GM21528 (cell line): Measurements from ENCODE around the gene SMIM13.

Experiments
- ATAC-seq: cut with Tn5 transposase; IDR thresholded peaks from one replicate; pipeline ENCODE4 v1.9.1; 2021; ENCODE audit warnings: mild to moderate bottlenecking, moderate library complexity; ENCODE audit not compliant: unreplicated experiment, low FRiP score

SMIM13 gene

DNA sequence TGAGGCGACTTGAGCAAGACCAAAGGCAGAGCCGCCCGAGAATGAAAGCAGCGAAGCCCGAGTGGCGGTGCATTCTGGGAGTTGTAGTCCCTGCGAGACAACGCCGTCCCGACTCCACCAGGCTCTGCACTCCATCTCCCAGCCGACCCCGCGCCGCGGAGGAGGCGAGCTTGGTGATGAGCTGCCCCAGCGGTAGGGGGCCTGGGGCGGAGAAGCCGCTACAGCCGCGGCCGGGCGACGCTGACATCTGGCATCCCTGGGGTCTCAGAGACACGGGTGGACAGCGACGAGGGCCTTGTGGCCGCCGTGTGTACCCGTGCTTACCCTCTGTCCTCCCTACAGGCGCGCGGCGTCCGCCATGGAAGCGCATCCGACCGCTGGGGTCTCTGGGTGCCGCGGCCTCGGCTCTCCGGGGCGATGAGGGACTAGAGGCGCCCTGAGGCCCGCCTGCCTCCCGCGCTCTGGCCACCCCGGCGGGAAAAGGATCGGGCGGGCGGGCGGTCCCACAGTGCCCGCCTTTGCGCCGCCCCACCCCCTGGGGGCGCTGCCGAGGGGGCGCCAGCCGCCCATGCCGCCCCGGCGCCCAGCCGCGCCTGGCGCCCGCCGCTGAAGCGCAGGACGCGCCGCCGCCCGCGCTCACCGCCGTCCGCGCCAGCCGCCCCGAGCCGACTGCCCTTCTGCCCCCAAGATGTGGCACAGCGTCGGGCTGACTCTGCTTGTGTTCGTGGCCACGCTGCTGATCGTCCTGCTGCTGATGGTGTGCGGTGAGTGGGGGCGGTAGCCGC lies at the start of gene SMIM13:
Gene SMIM13, plus strand, starts transcription at position 209 of the 785 bp plus-strand sequence. Its CDS starts 480 bp downstream, at position 689.
- peak; percentile 93 for ATAC-seq

GRCh38 chr6:11043961-11044711 lies 49.5 kb upstream of the SMIM13 start, which contains the start of gene ELOVL2:
Gene ELOVL2, minus strand, starts transcription at chr6:11044305. Its CDS starts 75 bp downstream, at chr6:11044230.
- ATAC-seq: no peak

- ATAC-seq: no peak
Measured at GRCh38 chr6:11044712-11045167, 48.9 kb upstream of the SMIM13 start.

DNA sequence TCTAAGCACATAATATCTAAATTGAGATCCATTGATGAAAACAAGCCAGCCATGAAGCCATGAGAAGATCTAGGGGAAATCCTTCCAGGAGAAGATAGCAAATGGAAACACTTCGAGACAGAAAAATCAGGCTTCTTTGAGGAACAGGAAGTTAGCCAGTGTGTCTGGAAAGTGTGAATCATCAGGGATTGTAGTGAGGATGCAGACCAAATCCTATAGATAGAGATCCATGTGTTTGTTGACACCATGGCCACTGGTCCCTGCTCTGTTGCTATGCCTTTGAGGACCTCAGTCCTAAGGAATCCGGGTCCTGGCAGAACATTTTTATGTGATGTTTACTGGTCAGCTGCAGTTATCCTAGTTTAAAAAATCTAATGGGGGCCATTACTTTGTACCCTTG lies 42.9 kb upstream of the SMIM13 start:
- ATAC-seq: no peak

- no peak for ATAC-seq
Measured at GRCh38 chr6:11053307-11053706, 40.3 kb upstream of the SMIM13 start.

DNA sequence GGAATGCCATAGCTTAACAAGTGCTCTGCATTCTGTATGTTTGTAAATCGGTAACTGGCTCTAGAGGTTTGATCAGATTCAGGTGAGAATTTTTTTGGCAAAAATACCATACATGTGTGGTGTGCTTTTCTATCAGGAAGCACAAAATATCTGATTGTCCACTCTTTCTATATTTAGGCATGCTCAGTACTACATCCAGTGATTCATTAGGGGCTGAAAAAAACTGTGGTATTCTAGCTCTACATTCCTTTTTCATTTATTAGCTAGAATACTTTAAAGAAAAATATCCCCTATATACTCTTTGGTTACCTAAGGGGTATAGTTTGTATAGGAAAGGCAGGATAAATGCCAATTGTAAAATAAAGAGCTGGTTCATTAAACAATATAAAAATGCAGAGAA lies 38.9 kb upstream of the SMIM13 start:
- ATAC-seq: no peak

GRCh38 chr6:11055127-11055627 lies 38.5 kb upstream of the SMIM13 start:
- ATAC-seq: no peak

GRCh38 chr6:11056871-11057270 lies 36.8 kb upstream of the SMIM13 start:
- no peak for ATAC-seq

- no peak for ATAC-seq
Measured at GRCh38 chr6:11058406-11058805, 35.2 kb upstream of the SMIM13 start.

DNA sequence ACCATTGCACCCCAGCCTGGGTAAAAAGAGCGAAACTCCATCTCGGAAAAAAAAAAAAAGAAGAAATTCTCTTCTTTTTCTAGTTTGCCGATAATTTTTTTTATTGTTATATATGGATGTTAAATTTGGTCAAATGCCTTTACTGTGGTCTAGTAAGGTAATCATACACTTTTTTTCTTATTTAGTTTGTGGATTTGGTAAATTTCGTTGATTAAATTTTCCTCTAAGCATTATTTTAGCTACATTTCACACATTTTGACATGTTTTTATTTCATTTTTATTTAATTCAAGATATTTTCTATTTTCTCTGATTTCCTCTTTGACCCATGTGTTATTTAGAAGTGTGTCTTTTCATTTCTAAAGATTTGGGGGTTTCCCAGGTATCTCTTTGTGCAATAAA lies 31.6 kb upstream of the SMIM13 start:
- ATAC-seq: no peak

DNA sequence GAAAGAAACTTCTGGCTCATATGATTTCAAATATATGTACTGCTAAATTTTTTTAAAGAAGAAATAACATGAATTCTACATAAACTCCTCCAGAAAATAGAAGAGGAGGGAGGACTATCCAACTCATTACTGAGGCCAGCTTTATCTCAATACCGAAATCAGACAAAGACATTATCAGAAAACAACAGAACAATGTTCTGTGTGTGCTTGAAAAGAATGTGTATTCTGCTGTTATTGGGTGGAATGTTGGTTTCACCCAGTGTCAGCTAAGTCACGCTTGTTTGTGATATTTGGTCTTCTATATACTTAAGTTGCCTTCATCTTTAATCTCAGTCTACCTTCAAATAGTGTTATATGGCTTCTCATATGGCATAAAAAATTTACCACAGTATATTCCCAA lies 30.9 kb upstream of the SMIM13 start:
- no peak for ATAC-seq

GRCh38 chr6:11064836-11065235 lies 28.8 kb upstream of the SMIM13 start:
- ATAC-seq: no peak

DNA sequence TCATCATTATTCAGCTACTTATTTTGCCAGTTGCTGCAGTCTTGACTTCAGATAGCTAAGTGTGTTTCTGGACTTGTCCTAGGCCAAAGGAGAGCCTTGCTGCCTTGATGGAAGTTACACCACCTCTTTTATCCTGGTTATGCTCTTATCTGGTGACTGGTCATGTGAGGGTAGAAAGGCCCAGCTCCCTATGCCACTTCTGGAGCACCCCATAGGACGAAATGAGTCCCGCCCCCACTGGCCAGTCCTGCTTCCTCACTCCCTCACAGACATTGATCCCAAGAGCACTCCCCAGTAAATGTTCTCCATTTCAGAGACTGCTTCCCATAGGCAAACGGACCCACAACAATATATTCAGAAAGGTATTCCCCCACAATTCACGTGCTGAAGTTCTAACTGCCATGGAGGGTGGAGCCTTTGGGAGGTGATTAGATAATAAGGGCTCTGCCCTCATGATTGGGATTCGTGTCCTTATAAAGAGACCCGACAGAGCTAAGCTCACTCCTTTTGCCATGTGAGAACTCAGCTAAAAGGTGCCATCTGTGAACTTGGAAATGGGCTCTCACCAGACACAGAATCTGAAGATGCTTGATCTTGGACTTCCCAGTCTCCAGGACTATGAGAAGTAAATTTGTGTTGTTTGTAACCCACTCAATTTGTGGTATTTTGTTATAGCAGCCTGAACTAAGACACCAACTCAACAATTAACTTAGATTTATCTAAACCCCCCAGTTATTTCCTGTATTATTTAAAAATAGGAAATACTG lies 28.0 kb upstream of the SMIM13 start:
- no peak for ATAC-seq

GRCh38 chr6:11066505-11067347 lies 26.9 kb upstream of the SMIM13 start:
- no peak for ATAC-seq

DNA sequence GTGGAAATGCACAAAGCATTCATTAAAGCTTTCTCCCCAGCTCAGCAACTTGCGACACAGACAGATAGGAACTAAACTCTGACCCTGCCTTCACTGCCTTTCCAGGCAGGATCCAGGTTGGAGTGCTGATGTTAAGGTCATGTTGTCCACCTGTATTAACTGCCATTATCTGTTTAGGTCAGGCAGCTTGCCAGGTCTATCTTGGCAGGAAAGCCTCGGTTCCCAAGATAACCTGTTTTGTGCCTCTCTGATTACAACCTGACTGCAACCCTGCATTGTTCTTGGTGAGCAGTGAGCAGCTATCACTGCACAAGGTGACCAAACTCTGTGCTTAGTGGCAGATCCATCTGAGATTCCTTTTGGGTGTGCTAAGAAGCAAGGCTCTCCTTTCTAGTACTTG lies 26.3 kb upstream of the SMIM13 start:
- ATAC-seq: no peak

DNA sequence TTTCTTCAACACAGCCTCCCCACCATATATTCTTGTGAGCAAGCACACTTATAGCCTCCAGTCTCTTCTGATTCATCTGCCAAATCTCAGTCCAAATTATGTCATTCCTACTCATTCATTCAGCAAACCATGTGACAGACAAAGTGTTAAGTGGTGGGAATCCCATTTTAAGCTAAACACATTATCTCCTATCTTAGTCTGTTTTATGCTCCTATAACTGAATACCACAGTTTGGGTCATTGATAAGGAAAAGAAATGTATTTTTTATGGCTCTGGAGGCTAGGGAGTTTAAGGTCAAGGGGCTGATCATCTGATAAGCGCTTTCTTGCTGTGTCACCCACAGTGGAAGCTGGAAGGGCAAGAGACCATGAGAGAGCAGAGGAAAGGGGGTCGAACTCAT lies 23.9 kb upstream of the SMIM13 start:
- no peak for ATAC-seq

- ATAC-seq: no peak
Measured at GRCh38 chr6:11072101-11072500, 21.5 kb upstream of the SMIM13 start.

- no peak for ATAC-seq
Measured at GRCh38 chr6:11076540-11076939, 17.1 kb upstream of the SMIM13 start.

GRCh38 chr6:11078266-11078665 lies 15.4 kb upstream of the SMIM13 start:
- ATAC-seq: no peak

DNA sequence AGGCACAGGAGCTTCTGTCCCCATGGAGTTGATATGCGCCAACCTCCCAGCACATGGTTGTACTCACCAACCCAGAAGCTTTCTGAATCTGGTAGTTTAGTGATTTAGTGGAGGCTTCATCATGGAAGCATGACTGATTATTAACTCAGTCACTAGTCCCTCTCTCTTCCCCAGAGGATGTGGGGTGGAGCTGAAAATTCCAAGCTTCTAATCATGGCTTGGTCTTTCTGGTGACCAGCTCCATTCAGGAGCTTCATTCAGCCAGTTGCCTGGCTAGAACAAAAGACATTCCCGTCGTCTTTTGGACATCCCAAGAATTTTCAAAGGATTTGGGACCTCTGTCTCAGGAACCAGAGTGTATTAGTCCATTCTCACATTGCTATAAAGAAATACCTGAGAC lies 13.3 kb upstream of the SMIM13 start:
- ATAC-seq: no peak
